Stimulated activated CD8-positive, alpha-beta memory T cell treated with anti-CD3 and anti-CD28 coated beads, Interleukin-2, amount 100 ng/mL, for 1 hour (primary cell): ENCODE measurements around the gene SYNGR4.
A peak's percentile ranks its signal among the peaks of the same experiment; 100 is the strongest.
"Not testable (repeated sequence)": the region's sequence is repeated elsewhere in the genome, so short reads cannot be mapped to it uniquely, and the experiment has no call there.

Source experiments
- DNase-seq, 2 donors: peaks; one replicate each; pipeline ENCODE4 v3.0.0-alpha.2; 2020; ENCODE audit warnings: low read depth in 2 of 2

The SYNGR4 gene, protein sequence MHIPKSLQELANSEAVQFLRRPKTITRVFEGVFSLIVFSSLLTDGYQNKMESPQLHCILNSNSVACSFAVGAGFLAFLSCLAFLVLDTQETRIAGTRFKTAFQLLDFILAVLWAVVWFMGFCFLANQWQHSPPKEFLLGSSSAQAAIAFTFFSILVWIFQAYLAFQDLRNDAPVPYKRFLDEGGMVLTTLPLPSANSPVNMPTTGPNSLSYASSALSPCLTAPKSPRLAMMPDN

DNA sequence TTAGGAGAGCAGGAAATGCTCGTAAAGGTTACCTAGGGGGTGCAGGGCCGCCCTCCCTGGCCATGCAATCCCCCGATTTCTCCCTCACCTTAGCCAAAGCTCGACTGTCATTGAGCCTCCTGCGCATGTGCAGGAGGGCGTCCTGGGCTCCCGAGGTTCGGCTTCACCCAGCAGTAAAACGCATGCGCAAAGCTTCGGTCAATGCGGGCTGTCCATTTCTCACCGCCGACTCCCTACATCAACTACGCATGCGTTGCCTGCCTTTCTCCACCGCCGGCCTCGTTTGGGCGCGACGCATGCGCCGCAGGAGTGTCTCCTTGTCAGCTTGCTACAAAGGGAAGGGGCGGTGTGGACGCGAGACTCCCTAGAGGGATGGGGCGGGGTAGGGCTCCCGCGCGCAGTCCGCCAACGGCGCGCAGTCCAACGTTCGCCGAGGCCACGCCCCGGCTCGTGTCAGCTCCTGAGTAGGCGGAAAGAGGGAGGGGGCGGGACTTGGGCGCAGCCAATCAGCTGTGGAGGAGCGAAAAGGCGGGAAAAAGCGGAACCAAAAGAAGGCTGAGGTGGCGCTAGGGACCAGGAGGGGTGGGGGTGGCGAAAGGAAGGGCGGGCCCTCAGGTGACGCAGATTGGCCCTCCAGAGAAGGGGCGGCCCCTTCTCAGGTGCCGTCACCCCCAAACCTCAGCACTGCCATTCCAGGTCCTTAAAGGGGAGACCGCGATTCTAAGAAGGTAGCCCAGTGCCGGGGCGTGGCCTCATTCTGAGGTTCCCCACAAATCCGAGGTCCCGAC is at the start of gene SYNGR4, which contains the start of gene TMEM143:
TSS of gene SYNGR4 (plus strand) at position 558 of the 788 bp plus-strand sequence. CDS start 1,476 bp downstream, outside the sequence.
TSS of gene TMEM143 (minus strand) at position 131 of the 788 bp plus-strand sequence. CDS start at position 111, 20 bp downstream.
- peak; percentile 93 to 96 for DNase-seq

DNA sequence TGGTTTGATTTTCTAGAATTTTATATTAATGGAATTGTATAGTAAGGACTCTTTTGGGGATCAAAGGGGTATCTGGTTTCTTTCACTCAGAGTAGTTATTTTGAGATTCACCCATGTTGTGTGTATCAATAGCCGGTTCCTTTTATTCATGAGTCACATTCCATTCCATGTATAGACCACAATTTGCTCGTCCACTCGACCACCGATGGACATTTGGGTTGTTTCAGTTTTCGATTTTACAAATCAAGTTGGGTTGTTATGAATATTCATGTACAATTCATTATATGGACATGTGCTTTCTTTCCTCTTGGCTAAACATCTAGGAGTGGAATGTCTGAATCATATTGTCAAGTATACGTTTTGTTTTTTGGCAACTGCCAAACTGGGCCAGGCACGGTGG is 48.5 kb upstream of the SYNGR4 start:
- DNase-seq: no peak

DNA sequence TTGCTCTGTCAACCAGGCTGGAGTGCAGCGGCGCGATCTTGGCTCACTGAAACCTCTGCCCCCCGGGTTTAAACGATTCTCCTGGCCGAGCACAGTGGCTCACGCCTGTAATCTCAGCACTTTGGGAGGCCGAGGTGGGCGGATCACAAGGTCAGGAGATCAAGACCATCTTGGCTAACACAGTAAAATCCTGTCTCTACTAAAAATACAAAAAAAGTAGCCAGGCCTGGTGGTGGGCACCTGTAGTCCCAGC is 46.5 kb upstream of the SYNGR4 start:
- not testable (repeated sequence) for DNase-seq

DNA sequence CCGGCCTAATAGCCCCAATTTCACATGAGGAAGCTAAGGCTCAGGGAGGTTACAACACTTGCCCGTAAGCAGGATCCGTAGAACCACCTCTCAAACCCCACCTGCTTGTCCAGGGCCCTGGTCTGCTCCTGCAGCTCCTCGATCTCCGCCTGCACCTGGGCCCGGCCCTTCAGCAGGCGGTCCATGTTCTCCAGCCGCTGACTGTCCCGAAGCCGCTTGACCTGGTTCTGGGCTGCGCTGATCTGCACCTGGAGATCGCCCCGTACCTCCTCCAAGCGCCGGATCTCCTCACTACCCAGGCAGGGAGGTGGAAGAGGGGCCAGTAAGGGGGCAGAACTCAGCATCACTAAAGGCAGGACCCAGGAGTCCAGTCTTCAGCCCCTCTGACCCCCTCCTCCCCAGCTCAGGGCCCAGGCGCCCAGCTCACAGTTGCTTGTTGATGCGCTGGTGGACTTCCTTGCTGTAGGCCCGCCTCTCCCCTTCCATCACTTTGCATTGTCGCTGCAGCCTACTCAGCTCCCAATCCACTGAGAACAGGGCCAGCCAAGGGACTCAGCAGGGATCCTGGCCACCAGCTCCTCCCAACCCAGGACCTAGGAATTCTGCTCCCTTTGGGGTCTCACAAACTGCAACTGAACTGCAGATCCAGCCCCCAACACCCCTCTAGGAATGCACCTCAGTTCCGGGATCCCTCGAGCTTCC is 45.7 kb upstream of the SYNGR4 start:
- no peak for DNase-seq

DNA sequence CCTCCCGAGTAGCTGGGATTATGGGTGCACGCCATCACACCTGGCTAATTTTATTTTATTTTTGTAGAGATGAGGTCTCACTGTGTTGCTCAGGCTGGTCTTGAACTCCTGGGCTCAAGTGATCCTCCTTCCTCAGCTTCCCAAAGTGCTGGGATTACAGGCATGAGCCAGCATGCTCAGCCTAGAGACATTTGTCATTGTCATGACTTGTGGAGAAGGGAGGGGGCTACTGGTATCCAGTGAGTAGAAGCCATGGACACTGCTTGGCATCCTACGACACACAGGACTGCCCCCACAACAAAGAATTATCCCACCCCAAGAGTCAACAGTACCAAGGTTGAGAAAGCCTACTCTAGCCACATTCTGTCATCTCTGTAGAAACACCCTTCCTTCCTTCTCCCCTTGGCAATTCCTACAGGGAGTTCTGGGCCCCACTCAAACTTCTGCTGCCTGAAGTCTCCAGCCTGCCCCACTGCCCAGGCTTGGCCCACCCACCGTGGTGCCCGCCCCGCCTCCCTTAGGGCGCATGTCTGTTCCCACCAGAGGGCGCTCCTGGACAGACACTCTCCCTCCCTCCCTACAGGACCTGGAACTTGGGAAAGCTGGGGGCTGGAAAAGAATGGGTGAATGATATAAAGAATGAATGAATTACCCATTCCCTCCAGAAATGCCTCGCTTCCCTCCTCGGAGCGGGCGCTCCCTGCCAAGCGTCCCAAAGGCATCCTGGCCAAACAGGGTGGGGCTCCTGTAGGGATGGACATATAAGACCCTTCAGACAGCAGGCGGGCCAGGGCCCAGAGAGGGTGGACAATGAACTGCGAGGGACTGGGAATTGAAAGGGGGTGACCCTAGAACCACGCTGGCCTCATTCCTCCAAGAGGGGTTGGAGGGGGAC is 44.3 kb upstream of the SYNGR4 start:
- DNase-seq: peak; percentile 54 to 64

DNA sequence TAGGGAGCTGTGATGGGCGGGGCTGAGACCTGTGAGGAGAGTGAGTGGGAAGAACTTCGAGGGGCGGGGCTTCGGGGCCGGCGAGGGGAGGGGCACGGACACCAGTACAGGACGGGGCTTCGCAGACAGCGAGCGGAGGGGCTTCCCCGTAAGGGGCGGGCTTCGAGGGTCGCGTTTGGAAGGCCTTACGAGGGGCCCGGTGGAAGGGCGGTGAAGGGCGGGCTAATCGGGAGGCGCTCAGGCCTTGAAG is 42.9 kb upstream of the SYNGR4 start:
- peak; percentile 89 to 96 for DNase-seq

DNA sequence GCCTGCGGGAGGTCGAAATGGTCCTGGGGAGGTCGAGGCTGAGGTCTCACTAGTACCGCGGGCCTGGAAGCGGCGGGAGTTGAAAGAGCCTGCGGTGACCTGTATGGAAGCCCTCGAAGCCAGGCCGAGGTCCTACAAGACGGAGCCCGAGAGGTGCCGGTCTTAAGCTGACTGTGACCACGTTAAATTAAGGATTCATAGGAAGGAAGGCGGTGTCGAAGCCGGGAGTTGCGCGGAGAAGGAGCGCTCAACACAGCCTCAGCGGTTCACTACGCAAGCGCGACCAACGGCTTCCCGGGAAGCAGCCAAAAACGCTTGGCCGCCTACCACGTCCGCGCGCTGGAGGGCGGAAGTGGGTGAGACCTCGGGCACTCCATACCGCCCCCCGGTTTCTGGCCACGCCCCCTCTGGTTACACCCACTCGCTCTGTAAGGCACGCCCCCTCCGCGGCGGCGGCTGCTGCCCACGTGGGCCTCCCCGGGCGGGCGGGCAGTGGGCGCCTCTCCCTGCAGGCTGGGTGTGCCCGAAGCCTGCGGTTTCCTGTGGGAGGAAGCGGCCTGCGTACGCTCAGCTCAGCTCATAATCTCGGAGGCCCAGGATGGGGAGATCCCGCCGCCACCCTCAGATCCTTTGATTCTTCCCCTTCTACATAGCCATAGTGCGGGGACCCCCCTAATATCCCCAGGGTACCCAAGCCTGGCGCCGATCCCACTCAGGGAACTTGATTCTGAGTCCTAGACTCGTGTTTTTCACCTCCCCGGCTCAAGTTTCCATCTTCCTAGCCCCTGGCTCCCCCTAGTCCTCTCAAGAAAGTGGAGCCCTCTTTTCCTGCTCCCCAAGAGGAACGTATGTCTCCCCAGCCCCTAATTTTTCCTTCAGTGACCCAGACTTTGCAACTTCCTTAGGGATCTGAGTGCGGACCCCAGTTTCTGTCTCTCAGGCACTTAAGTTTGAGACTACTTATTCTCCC is 42.3 kb upstream of the SYNGR4 start:
- peak; percentile 99 to 100 for DNase-seq

DNA sequence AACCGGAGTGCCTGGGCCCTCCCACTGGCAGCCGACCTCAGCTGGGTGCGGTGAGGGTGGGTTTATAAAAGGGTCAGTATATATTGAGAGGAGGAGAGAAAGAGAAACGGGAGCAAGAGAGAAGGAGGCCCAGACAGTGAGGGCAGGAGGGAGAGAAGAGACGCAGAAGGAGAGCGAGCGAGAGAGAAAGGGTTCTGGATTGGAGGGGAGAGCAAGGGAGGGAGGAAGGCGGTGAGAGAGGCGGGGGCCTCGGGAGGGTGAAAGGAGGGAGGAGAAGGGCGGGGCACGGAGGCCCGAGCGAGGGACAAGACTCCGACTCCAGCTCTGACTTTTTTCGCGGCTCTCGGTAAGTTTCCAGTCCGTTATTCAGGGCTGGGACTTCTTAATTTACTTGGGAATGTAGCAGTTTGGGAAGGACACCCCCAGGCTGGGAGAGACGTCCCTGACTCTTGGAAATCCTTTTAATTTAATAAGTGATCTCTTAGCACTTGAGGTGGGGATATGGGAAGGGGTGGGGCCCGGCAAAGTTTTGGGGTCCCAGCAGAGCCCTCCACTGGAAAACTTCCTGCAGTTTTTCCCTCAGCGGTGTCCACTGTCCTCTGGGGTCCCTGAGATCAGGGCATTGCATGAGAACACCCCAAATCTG is 38.8 kb upstream of the SYNGR4 start, which contains the start of gene EMP3:
TSS of gene EMP3 (plus strand) at position 288 of the 646 bp plus-strand sequence. CDS start 1,293 bp downstream, outside the sequence.
- DNase-seq: peak; percentile 52 to 79

DNA sequence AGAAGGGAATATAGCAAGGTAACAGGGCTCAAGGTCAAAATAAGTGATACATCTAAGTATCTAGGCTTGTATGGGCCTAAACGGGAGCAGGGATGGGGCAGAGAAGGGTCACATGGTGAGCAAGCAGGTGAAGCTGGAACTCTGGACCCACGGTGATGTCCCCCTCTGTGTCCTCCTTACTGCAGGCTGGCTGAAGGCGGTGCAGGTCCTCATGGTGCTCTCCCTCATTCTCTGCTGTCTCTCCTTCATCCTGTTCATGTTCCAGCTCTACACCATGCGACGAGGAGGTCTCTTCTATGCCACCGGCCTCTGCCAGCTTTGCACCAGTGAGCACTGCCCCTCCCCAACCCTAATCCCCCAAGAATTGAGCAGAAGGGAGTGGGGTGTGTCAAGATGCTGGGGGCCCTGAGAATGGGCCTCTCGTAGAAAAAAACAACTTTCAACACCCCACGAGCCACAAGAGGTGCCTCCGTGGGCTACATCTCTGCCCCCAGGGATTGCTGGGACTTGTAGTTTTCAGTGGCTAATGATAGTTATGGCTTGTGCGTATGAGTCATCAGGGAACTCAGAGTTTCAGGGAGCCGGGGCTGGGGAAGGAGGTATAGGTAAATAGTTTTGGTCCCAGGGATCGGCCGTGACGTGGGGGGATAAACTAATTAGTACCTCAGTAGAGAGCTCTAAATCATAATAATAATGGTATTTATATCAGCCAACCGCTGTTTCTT is 34.8 kb upstream of the SYNGR4 start:
- peak in 1 of 2 donors; percentile 26 for DNase-seq

DNA sequence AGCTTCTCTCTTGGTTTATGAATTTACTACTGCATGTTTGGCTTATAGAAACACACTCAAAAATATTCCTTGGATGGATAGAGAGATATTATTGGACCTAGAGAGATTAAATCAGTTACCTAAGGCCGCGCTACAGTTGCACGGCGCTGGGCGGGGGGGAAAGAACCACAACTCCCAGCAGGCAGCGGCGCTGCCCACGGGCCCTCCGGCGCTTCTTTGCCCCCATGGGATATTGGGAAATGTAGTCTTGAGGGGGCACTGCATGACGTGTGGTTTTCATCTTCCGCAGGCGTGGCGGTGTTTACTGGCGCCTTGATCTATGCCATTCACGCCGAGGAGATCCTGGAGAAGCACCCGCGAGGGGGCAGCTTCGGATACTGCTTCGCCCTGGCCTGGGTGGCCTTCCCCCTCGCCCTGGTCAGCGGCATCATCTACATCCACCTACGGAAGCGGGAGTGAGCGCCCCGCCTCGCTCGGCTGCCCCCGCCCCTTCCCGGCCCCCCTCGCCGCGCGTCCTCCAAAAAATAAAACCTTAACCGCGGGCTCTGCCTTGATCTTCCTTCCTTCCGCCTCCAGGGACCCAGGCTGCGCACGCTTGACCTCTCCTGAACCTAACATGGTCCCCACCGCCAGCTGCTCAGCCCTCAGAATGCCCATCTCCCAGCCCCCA is 34.0 kb upstream of the SYNGR4 start:
- peak; percentile 66 to 71 for DNase-seq

DNA sequence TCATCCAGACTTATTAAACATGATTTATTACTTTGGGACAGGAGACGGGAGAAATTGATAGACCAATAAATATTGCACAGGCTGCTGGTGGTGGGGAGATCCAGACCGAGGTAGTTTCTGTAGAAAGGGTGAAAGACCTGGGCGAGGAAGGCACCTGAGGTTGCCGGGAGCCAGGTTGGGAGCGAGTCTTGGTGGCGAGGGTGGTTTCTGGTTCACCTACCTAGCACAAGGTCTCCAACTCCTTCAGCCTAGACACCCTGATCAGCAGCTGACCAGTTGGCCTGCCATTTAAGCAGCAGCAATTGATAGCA is 31.9 kb upstream of the SYNGR4 start:
- DNase-seq: no peak

DNA sequence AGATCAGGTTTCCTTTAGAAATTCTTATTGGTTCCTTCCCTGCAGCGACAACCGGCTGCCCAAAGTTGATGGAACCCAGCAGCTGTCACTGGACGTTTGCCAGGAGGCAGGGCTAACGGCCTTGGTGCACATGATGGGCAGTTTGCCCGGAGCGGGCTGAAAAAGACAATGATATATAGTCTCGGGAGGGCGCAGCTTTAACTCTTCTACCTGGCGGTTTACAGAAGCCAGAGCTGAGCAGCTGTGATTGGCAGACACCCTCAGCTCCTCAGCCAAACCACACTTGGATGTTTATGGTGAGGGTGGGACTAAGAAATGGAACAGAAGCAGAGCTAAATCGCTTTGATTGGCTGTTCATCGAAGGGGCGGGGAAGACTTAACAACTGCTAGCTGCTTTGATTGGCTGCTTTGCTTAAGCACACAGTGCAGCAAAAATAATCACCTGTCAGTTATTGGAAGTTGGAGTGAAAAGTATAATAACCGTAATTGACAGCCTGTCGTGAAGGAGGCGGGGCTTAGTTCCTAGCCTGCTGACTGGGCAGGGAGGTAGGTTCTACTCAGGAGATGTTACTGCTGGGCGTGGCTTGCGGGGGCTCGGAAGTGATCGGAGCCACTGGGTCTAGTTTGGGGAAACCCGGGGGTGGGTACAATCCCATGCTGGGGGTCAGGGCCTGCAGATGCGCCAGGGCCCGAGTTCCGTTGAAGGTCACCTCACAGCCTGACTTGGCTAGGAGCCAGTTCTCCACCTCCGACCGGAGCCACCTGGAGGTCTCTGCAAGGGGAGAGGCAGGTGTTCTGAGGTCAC is 31.3 kb upstream of the SYNGR4 start:
- peak; percentile 77 to 90 for DNase-seq

DNA sequence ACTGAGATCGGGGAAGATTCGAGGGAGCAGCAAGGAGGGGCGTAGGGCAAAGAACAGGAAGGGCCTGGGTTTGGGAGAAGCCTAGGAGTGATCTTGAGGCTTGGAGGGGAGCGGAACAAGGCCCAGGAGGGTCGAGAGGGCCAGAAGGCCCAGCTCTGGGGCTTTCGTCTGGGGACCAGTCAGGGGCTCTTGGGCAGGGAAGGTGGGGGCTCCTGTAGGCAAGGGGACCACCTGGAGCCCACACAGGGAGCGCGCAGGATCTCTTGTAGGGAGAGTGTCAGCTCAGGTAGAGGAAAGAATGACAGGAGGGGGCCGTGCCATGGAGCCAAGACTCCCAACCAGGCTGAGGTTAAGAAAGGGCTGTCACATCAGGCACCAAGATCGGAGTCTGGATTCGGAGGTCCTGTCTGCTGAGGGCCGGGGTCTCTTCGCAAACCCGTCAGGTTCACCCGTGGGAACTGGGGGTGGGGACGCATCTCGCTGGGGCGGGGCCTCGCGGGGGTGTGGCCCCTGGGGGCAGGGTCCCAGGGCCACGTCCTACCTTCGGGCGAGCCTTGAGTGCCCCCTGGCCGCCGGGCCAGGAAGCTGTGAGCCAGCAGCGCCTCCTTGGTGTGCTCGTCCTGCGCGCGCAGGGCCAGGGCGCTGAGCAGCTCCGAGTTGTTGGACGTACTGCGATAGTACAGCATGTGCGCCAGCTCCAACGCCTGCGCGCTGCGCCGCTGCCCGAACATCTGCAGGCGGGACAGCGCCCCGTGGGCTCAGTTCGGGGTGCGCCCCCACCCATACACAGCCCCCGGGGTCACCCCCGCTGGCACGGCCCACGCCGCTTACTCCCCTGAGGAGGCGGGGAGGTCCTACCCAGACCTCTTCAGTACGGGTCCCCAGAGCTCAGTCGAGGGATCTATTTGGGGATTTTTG is 30.4 kb upstream of the SYNGR4 start:
- DNase-seq: peak; percentile 84 to 91

DNA sequence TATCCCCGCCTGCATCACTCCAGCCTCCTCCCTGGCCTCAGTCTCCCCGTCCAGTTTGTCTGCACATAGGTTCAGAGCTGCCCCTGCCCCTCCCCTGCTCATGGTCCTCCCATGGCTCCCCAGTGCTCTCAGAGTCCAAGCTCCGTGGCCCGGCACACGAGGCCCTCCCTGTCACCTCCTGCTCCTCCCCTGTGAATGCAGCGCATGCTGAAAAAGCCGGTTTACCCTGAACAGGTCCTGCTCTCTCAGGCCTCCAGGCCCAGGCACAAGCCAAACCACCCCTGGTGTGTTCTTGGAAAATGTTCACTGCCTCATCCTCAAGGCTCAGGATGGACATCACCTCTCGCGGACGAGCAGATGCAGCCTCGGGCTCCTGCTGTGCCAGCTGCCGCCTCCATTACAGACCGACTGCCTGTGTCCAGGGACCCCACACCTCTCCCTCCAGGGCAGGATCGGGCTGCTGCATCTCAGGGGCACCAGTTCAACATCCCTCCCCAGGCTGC is 25.9 kb upstream of the SYNGR4 start:
- DNase-seq: no peak

DNA sequence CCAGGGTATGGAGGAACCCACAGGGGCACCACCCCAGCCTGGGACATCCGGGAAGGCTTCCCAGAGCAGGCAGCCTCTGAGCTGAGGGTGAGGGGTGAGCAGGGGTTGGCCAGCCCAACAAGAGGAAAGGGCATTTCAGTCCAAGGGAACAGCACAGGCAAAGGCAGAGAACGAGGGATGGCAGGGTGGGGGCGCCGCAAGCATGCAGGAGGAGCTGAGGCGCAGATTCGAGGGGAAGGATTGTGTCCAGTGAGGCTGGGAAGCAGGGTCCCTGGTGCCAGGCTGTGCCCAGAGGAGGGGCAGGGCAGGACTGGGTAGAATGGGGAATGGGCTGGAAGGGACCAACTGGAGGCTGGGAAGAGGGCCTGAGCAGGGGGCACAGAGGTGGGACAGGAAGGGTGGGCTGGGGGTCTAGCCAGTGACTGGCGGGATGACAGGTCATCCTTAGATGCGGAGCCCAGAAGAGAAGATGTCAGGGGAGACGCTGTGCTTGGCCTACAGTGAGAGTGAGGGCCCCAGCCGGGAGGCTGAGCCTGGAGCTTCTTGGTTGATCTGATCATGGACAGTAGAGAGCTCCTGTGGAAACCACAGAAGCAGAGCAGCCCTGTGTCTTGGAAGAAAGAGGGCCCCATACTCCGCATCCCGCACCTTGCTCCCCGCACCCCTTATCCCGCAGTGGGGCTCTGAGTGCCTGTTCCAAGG is 25.2 kb upstream of the SYNGR4 start:
- no peak for DNase-seq

DNA sequence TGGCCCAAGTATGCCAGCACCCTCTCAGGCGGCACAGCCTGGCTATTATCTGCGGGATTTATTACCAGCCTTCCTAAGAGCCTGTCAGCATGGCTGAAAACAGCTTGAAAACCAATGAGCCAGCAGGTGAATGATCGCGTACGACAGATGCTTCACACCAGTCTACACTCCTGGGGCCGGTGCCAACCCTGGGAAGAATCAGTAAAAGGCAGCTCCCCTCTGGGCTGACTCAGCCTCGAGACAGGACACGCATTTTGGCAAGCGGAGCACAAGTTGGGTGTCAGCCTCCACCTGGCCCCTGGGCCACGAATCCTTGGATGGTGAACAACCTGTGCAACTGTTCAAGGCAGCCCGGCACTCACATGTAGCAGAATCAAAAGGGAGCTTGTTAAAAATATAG is 23.2 kb upstream of the SYNGR4 start:
- DNase-seq: no peak
